ENCODE measurements around the gene R3HDM4. TPM values are rescaled to one million over a fixed set of nuclear protein-coding genes. Genes with fewer than 3 reads are reported as not detected.
"Not testable (repeated sequence)": the region's sequence is repeated elsewhere in the genome, so short reads cannot be mapped to it uniquely, and the experiment has no call there.

R3HDM4 gene
- total RNA-seq, 1 donor from 2014 or later = 24.5 TPM

GRCh38 chr19:852136-853013, 60.6 kb downstream of the R3HDM4 start, which contains the start of gene ELANE:
Gene ELANE (plus strand): TSS chr19:852303. CDS start chr19:852329, 26 bp downstream.
- no peak for DNase-seq (ENCODE audit: low spot score)
- intact Hi-C loops (cut with DNase I) = no loop called here

DNA sequence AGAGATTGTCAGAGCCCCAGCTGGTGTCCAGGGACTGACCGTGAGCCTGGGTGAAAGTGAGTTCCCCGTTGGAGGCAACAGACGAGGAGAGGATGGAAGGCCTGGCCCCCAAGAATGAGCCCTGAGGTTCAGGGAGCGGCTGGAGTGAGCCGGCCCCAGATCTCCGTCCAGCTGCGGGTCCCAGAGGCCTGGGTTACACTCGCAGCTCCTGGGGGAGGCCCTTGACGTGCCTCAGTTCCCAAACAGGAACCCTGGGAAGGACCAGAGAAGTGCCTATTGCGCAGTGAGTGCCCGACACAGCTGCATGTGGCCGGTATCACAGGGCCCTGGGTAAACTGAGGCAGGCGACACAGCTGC, 62.1 kb downstream of the R3HDM4 start:
- intact Hi-C loops (cut with DNase I) = no loop called here
- no peak for DNase-seq (ENCODE audit: low spot score)

DNA sequence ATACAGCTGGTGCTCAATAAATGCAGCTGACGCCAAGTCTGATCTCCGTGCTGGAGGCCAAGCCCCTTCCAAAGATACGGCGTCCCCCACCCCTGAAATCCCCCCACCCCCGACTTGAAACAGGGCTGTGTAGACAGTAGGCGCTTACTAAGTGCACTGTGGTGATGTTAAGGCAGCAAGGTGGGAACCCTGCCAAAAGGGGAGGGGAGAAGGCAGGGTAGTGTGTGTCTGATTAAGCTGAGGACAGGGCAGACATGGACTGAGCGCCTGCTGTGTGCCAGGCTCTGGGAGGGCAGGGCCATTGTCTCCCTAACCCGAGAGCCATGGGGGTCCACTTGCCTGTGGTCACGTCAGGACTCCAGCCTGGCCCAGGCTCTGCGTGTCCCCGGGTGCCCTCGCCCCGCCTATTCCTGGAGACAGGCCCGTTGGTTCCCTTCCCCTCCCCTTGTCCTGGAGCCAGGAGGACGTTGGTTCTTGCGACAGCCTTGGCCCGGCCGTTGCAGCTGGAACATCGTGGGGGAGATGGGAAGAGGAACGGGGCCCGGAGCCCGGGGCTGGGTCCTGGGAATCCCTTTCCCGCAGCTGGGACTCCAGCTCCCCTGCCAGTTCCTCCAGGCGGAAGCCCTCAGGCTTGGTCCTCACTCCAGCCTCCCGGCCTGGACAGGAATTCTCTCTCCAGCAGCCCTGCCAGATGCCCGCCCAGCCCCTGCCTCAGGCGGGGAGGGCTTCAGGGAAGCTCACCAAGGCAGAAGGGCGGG, 62.6 kb downstream of the R3HDM4 start:
- DNase-seq (ENCODE audit: low spot score) = peak; percentile 89

GRCh38 chr19:849195-849594, 63.8 kb downstream of the R3HDM4 start:
- DNase-seq (ENCODE audit: low spot score); intact Hi-C loops (cut with DNase I): not testable (repeated sequence)

More for the DNA sequence above, 62.6 kb downstream of the R3HDM4 start:
- intact Hi-C loops (cut with DNase I) = no loop called here

- intact Hi-C loops (cut with DNase I) = no loop called here
- DNase-seq (ENCODE audit: low spot score) = no peak
Observed at GRCh38 chr19:848386-848921, 64.6 kb downstream of the R3HDM4 start.

Other genes with a start within 250 kb of the R3HDM4 start
- gene FSTL3, start 236.8 kb downstream of the R3HDM4 start, total RNA-seq = 136 TPM
- gene PRSS57, start 217.8 kb downstream of the R3HDM4 start, total RNA-seq = not detected
- gene PALM, start 204.3 kb downstream of the R3HDM4 start, total RNA-seq = 18.9 TPM
- not detected for gene MISP, start 162.1 kb downstream of the R3HDM4 start, total RNA-seq
- gene PTBP1, start 115.8 kb downstream of the R3HDM4 start, total RNA-seq = 76.9 TPM
- not detected for gene PLPPR3, start 91.3 kb downstream of the R3HDM4 start, total RNA-seq
- 1.1 TPM for gene AZU1, start 85.4 kb downstream of the R3HDM4 start, total RNA-seq
- gene PRTN3, start 72.2 kb downstream of the R3HDM4 start, total RNA-seq = 0.62 TPM
- 0.54 TPM for gene ELANE, start 60.9 kb downstream of the R3HDM4 start, total RNA-seq
- gene CFD, start 53.6 kb downstream of the R3HDM4 start, total RNA-seq = 31.0 TPM
- gene MED16, start 20.0 kb downstream of the R3HDM4 start, total RNA-seq = 27.0 TPM
- gene RNU6-9, start 19.7 kb downstream of the R3HDM4 start, total RNA-seq = not detected
- gene KISS1R, start 4.1 kb upstream of the R3HDM4 start, total RNA-seq = not detected
- gene ARID3A, start 12.8 kb upstream of the R3HDM4 start, total RNA-seq = 7.8 TPM
- gene WDR18, start 71.1 kb upstream of the R3HDM4 start, total RNA-seq = 17.6 TPM
- not detected for gene GRIN3B, start 87.2 kb upstream of the R3HDM4 start, total RNA-seq
- gene TMEM259, start 107.9 kb upstream of the R3HDM4 start, total RNA-seq = 125 TPM
- not detected for gene RNU6-2, start 108.3 kb upstream of the R3HDM4 start, total RNA-seq
- gene CNN2, start 113.4 kb upstream of the R3HDM4 start, total RNA-seq = 44.8 TPM
- gene ABCA7, start 126.9 kb upstream of the R3HDM4 start, total RNA-seq = 10.5 TPM
- gene ARHGAP45, start 153.9 kb upstream of the R3HDM4 start, total RNA-seq = 3.7 TPM
- gene POLR2E, start 182.2 kb upstream of the R3HDM4 start, total RNA-seq = 125 TPM
- 243 TPM for gene GPX4, start 190.8 kb upstream of the R3HDM4 start, total RNA-seq